Fibroblast of mammary gland (primary cell): ENCODE measurements around the gene BRD7.

ENCODE experiments used
- DNase-seq: peaks from one replicate; pipeline ENCODE4 v3.0.0-alpha.2; 2010; ENCODE audit warnings: low read depth
- H3K4me3 ChIP-seq: 2 replicates; pipeline ENCODE4 v1.5.1; 2011; ENCODE audit warnings: low read depth, mild to moderate bottlenecking, low read length, moderate library complexity; ENCODE audit not compliant: control insufficient read depth
- CTCF ChIP-seq: conservative IDR thresholded peaks from 2 replicates; pipeline ENCODE4 v1.5.1; 2011; ENCODE audit warnings: low read depth, low read length, inconsistent platforms; ENCODE audit not compliant: control insufficient read depth, insufficient read depth

BRD7 gene

GRCh38 chr16:50275428-50276325 is 93.1 kb downstream of the BRD7 start:
- TF ChIP-seq CTCF: no peak
- DNase-seq: no peak
- H3K4me3 ChIP-seq: no peak overlapping the region

DNA sequence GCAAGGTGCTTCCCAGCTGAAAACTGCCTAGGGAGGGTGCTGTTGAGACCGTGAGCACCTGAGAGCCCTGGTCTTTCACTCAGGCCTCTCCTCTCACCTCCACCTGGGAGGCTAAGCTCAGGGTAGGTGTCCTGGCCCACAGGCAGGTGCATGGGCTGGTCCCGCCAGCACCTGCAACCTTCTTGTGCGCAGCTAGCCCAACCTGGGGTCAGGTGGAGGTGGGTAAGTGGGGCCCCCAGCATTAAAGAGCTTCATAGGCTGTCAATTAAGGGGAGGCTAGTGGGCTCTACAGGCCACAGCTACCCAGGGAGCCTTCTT is 93.7 kb downstream of the BRD7 start:
- no peak overlapping the region for H3K4me3 ChIP-seq
- TF ChIP-seq CTCF: no peak
- DNase-seq: no peak

GRCh38 chr16:50274326-50275097 is 94.3 kb downstream of the BRD7 start:
- no peak for DNase-seq
- no peak for TF ChIP-seq CTCF
- no peak overlapping the region for H3K4me3 ChIP-seq

- no peak for TF ChIP-seq CTCF
- H3K4me3 ChIP-seq: no peak overlapping the region
- DNase-seq: no peak
These were observed 94.9 kb downstream of the BRD7 start for GRCh38 chr16:50273888-50274325.

GRCh38 chr16:50273382-50273690 is 95.5 kb downstream of the BRD7 start:
- TF ChIP-seq CTCF: no peak
- DNase-seq: no peak
- no peak overlapping the region for H3K4me3 ChIP-seq

GRCh38 chr16:50272687-50273381 is 96.0 kb downstream of the BRD7 start:
- H3K4me3 ChIP-seq: no peak overlapping the region
- no peak for TF ChIP-seq CTCF
- no peak for DNase-seq
